DND-41 (cell line): ENCODE measurements around the gene FABP2.

Experiments
- EZH2 ChIP-seq: IDR thresholded peaks from 3 replicates; pipeline ENCODE4 v1.6.1; 2012; ENCODE audit warnings: borderline replicate concordance, low read depth, mild to moderate bottlenecking, moderate library complexity, low read length, inconsistent platforms; ENCODE audit not compliant: severe bottlenecking
- TF ChIP-seq, protein P1 (sequence below): IDR thresholded peaks from 2 replicates; pipeline ENCODE4 v1.5.1; 2012; ENCODE audit warnings: borderline replicate concordance, low read length, moderate library complexity, mild to moderate bottlenecking; ENCODE audit not compliant: poor library complexity, severe bottlenecking; ENCODE audit errors: extremely low read depth

DNA sequence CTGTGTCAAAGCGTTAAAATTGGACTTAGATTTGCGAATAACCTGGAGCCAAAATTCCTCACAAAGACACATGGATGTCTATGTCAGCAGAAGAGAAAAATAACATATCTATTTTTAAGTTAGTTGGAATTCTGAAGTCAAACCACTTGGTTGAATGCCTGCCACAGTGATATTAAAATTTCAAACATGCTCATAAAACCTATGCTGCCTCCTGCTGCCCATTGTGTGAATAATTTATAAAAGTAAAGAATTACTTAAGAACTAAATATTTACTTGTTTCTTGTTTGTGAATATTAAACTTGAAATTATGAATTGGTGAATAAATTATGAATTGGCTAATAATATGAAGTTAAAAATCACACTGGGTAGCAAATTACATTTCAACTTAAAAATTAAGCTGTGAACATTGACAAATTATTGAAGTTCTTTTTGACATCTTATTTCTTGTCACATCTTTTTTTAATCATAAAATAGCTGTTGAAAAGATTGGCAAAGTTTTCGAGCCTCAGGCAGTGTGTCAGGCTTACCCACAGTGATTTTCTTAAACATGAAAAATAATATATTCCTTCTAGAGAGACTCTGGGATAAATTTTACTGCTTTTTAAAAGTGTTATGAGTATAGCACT lies 35.4 kb downstream of the FABP2 start:
- TF ChIP-seq EZH2: no peak
- TF ChIP-seq, protein P1, sequence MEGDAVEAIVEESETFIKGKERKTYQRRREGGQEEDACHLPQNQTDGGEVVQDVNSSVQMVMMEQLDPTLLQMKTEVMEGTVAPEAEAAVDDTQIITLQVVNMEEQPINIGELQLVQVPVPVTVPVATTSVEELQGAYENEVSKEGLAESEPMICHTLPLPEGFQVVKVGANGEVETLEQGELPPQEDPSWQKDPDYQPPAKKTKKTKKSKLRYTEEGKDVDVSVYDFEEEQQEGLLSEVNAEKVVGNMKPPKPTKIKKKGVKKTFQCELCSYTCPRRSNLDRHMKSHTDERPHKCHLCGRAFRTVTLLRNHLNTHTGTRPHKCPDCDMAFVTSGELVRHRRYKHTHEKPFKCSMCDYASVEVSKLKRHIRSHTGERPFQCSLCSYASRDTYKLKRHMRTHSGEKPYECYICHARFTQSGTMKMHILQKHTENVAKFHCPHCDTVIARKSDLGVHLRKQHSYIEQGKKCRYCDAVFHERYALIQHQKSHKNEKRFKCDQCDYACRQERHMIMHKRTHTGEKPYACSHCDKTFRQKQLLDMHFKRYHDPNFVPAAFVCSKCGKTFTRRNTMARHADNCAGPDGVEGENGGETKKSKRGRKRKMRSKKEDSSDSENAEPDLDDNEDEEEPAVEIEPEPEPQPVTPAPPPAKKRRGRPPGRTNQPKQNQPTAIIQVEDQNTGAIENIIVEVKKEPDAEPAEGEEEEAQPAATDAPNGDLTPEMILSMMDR: peak; percentile 58
